T1000 (cell line): ENCODE measurements around the gene RNF157.

Experiments
- DNase-seq: peaks from one replicate; lab custom pipeline; 2025; ENCODE audit warnings: mixed read lengths; lab: John Stamatoyannopoulos, UW

Gene RNF157

DNA sequence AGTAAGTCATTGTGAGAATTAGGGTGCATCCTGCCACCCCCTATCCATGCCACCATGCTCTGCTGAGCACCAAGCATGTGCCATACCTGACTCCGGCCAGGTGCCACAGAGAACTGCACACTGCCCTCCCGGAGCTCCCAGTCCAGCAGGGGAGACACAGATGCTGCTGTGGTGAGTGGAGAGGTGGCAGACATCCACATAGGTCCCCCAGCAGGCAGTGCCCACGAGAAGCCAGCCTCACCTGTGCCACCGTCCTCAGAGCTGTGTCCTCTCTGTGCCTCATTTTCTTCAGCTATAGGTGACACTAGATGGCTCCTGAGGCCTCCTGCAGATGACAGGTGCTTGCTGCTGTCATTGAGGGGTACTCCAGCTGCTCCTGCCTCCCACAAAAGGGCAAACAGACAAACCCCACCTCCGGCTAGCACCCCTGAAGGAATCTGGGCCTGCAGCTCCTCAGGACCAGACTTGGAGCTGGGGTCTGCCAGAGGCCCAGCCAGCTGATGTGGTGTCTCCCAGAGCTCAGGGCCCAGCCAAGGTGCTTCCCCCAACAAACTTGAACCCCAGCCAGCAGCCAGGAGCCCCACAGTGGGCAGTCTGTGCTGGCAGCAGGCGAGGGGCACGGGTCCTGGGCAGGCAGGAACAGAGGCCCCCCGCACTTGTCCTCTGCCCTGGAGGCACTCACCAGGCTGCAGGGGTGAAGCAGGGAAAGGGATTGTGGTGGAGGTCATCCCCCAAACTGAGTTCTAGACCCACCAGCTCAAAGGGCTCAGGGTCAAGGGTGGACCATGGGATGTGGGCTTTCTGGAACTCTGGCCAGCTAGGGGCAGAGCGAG, 116.3 kb downstream of the RNF157 start:
- DNase-seq: no peak

DNA sequence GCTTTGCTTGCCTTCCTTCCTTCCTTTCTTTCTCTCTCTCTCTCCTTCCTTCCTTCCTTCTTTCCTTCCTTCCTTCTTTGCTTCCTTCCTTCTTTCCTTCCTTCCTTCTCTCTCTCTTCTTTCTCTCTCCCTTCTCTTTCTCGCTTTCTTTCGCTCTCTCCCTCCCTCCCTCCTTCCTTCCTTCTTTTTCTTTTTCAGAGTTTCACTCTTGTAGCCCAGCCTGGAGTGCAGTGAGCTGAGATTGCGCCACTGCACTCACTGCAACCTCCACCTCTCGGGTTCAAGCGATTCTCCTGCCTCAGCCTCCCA, 117.1 kb downstream of the RNF157 start:
- no peak for DNase-seq

DNA sequence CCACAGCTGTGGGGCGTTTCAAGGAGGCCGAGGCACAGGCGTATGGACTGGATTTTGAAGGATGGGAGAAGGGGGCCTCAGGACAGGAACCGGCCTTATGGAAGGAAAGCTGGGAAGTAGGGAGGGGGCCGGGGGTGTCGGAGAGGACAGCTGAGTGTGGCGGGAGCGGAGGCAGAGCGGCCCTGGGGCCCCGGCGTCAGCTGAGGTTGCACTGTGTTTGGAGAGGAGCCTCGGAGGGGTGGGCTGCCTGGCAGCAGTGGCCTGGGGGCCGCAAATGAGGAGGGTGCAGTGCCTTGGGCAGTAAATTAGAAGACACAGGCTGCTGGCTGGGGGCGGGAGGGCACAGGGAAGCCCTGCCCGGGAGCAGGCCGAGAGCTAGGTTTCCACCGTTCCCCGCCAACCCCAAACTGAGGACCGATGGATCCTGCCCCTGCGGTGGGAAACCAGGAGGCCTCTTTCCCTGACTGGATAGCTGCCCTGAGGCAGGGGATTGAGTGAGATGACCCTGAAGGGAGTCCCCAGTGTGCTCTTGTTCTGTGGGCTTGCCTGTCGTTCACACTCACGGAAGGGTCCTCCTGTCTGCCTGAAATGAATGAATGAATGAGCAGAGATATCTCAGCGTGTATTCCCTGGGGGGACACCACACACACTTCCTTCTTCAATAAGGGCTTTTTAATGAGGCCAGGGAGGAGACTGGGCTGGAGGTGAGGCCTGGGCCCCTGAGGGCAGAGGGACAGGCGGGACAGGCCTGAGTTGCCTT, 117.7 kb downstream of the RNF157 start:
- DNase-seq: no peak

DNA sequence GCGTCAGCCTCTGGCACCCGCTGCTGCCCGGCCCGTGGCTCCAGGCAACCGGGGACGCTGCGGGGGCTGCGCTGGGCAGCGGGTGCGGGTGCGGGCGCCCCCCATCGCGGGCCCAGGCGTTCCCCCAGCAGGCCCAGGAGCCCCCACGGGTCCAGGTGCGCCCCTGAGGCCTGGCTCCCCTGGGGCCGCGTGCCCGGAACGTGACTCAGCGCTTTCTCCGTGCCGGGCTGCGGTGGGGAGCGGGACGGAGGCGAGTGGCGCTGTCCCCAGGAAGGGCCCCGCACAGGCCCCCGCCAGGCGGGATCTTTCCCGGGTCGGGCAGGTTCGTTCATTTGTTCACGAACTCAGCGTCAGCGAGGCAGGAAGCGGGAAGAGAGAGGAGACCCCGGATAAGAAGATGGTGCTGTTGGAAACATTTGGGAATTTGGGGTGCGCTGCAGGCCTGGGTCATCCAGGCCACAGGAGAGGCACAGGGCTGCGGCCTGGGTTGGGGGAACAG, 118.3 kb downstream of the RNF157 start:
- no peak for DNase-seq

DNA sequence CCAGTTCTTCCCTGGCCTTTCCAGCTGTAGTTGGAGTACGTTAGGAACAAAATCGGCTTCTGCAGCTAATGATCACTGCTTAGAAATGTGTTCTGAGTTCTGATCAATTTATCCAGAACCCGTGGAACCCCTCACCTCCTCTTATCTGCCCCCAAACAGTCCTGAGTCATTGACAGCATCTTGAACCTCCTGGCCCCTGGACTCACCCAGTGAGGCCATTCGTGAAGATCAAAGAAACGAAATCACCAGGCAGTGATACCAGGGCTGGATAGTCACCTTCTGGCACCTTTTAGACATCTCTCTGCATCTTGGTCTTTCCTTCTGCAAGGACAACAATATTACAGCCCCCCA, 119.7 kb downstream of the RNF157 start:
- no peak for DNase-seq

DNA sequence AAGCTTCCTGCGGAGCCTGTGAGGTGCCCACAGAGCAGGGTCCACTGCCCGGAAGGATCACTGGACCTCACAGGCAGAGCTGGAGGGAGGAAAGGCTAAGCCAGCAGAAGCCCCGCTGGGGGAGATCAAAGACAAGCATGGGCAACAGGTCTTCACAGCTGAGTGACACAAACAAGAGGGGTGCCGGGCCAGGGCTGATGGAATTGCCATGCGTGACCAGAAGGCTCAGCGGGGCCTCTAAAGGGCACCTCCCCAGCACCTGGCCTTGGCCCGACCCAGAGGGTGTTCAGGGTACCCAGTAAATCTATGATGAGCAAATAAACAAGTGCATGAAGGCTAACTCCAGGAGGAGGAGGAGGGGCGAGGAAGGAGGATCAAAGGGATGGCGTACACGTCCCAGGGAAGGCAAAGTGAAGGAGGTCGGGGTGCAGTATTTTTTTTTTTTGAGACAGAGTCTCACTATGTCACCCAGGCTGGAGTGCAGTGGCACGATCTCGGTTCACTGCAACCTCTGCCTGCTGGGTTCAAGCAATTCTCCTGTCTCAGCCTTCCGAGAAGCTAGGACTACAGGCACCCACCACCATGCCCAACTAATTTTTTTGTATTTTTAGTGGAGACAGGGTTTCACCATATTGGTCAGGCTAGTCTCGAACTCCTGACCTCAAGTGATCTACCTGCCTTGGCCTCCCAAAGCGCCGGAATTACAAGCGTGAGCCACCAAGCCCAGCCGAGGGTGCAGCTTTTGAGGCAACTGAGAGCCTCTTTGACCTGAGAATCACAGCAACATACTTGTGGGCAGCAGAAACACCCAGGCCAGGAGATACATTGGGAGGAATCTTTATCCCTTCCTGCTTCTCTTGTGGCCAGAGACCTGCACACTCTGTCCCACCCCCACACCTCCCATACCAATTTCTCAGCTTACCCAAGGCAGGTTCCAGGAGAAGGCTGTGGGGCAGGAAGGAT, 120.6 kb downstream of the RNF157 start:
- no peak for DNase-seq

DNA sequence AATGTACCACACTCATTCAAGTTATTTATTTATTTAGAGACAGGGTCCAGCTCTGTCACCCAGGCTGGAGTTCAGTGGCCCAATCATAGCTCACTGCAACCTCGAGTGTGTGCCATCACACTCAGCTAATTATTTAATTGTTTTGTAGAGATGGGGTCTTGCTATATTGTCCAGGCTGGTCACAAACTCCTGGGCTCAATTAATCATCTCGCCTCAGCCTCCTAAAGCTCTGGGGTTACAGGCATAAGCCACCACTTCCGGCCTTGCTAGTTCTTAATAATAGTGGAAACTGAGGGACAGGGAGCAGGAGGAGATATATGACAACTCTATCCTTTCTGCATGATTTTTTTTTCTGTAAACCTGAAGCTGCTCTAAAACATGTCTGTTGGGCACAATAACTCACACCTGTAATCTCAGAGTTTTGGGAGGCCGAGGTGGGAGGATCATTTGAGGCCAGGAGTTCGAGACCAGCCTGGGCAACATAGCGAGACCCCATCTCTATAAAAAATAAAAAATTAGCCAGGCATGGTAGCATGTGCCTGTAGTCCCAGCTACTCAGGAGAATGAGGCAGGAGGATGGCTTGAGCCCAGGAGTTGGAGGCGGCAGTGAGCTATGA, 125.0 kb downstream of the RNF157 start:
- DNase-seq: no peak

DNA sequence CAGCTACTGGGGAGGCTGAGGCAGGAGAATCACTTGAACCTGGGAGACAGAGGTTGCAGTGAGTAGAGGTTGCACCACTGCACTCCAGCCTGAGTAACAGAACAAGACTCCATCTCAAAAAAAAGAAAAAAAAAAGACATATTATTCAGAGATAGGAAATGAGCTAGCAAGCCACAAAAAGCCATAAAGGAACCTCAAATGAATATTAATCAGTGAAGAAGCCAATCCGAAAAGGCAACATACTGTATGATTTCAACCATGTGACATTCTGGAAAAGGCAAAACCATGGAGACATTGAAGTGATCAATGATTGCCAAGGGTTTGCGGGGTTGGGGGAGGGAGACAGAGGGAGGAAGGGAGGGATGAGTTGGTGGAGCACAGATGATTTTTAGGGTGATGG, 128.3 kb downstream of the RNF157 start:
- no peak for DNase-seq

DNA sequence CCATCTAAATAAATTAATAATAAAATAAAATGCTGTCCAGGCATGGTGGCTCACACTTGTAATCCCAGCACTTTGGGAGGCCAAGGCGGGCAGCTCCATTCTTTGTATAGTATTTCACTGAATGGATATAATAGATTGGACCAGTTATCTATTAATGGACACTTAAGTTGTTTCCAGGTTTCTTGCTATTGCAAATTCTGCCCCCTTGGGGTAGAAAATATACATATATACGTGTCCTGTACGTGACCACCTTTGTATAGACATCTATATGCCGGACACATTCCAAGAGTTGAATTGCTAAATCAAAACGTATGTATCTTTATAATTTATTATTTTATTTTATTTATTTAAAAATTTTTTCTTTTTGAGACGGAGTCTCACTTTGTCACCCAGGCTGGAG, 132.8 kb downstream of the RNF157 start:
- DNase-seq: no peak

DNA sequence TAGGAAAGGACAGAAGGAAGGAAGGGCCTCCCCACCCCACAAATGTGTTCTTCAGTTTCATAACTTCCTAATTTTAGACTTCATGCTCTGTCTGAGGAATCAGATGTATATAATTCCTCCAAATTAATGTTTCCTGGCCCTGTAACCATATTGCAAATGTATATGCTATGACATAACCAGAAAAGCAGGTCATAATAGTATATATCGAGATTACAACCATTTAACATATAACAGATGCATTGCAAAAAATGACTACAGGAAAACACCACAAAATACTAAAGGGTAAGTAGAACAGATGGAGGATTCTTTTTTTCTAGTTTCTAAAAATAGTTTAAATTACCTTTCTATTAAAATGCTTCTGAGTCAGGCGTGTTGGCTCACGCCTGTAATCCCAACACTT, 133.6 kb downstream of the RNF157 start:
- no peak for DNase-seq

DNA sequence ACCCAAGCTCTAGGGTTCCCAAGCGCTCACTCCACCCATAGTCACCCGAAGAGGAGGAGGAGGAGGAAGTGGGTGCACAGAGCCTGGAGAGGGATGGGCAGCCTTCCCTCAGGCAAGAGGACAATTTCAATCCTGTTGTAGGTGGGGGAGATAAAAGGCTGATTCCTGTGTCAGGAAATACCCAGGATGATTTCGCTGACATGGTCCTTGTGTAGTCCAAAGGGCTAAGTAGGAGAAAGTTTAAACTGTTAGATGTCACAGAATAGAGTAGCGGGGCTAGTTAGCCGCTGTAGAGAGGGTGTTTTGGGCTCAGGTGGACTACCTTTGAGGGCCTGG, 135.4 kb downstream of the RNF157 start:
- DNase-seq: no peak

DNA sequence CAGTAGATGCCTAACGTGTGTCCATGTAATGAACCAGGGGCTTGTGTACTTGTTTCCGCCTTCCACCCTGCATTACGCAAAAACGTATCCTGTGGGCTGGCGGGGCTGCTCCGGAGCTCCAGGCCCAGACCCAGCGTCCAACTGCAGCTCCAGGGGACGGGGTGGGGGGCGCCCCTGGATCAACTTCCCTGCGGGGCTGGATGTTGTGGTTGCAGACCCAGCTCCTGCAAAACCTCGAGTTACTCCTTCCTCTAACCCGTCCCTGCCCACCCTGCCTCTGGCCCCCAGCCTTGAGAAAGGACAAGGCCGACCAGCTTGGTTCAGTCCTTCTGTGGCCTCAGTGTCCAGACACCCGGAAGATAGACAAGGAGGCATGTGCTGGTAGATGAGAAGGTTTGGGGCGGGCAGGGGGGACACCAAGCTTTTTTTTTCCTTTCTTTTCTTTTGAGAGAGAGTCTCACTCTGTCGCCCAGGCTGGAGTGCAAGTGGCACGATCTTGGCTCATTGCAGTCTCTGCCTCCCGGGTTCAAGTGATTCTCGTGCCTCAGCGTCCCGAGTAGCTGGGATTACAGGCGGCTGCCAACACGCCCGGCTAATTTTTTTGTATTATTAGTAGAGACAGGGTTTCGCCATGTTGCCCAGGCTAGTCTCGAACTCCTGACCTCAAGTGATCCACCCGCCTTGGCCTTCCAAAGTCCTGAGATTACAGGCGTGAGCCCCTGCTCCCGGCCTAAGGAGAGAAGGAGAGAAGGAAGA, 136.0 kb downstream of the RNF157 start:
- no peak for DNase-seq

DNA sequence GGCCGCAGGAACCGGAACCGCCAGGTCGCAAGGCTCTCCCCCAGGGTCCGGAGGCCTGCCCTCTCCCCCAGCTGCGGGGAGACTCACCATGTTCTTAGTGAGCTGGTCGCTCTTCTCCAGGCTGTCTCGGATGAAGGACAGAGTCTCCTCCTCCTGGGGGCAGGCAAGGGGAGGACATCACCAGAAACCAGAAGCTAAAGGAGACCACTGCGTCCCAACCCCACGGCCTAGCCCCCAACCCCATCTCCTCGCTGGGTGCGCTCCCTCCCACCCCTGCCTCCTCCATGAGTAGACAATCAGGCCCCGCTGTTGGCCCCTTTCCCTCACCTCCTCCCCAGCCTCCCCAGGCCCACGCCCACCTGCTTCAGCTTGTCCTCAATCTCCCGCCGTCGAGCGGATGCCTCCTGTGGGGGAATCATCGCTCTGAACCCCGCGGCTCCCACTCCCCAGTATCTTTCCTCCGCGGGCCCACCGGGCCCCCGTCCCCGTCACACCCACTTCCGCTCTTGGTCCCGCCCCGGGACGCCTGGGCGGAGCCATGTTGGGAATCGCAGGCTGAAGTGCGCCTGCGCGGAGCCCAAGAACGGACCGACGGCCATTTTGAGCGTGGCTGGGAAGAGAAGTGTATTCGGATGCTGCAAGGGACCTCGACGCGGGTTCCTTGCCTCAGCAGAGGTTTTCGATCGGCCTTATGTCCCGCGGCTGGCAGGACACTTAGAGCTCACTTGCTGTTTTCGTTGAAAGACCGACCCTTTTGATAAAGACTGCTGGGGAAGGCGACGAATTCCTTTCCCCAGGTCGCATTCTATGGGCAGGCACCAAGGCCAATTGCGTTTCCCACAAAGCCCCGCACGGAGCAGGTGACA, 136.8 kb downstream of the RNF157 start, which contains the start of gene EXOC7:
TSS of gene EXOC7 (minus strand) at position 514 of the 866 bp plus-strand sequence. CDS start at position 419, 95 bp downstream.
- peak; percentile 90 for DNase-seq

DNA sequence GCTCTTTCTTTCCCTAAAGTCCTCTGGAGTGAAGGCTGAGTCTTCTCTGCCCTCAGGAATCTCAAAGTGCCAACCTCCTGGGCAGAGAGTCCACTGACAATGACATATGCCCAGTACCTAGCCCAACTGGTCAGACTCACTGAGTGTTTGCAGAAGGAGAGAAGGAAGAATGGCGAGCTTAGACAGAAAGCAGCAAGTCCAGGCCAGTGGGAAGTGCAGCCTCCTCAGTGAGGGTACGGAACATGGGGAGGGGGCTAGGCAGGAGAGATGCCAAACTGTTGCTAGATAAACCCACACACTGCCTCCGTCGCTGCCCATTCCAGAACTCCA, 137.4 kb downstream of the RNF157 start:
- DNase-seq: no peak

DNA sequence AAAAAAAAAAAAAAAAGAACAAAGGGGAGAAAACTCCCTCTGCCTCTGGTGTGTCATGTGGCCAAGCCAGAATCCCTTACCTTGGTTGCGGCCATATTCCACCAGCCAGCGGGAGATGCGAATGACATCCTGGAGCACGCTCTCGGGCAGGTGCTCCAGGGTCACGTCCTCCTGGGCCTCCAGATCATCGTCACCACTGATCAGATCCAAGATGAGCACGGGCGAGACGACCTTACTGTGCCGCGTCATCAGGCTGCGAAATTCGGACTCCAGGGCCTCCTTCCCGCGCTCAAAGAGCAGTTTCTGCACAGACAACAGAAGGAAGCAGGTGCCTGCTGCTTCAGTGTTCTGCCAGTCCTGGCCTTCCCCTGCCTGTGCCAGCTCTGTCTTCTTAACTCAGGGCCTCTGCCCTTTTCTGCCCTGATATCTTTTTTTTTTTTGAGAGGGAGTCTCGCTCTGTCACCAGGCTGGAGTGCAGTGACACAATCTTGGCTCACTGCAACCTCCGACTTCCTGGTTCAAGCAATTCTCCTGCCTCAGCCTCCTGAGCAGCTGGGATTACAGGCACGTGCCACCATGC, 142.5 kb downstream of the RNF157 start:
- DNase-seq: no peak

DNA sequence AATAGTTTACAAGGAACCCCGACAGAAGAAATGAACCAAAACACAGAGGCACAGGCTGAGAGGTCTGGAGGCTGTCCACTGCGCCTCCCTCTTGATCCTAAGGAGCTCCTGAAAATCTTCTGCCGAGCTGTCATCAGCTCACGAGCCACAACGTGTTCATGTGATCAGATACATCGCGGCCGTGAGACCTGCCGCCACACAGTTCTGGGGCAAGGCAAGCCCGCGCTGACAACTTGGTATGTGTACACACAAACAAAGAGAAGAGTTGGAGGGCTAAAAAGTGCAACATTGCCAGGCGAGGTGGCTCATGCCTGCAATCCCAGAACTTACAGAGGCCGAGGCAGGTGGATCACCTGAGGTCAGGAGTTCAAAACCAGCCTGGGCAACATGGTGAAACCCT, 144.3 kb downstream of the RNF157 start:
- DNase-seq: no peak

DNA sequence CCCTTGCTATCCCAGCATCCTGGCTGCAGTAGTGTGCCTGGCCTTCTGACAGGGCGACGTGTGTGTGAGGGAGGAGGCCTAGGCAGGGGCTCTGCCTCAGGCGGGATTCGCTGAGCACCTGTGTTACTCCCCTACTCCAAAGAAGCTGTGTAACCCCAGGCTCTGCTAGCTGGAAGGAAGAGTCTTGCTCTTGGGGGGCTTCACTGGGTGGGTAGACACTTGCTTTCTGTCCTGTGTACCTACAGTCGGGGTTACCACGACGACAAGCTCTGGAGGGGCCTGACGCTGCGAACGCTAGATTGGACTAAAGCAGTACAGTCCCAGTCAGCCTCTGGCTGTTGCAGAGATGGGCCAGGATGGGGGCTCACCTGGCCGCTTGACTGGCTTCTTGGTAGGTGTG, 146.2 kb downstream of the RNF157 start:
- DNase-seq: no peak

DNA sequence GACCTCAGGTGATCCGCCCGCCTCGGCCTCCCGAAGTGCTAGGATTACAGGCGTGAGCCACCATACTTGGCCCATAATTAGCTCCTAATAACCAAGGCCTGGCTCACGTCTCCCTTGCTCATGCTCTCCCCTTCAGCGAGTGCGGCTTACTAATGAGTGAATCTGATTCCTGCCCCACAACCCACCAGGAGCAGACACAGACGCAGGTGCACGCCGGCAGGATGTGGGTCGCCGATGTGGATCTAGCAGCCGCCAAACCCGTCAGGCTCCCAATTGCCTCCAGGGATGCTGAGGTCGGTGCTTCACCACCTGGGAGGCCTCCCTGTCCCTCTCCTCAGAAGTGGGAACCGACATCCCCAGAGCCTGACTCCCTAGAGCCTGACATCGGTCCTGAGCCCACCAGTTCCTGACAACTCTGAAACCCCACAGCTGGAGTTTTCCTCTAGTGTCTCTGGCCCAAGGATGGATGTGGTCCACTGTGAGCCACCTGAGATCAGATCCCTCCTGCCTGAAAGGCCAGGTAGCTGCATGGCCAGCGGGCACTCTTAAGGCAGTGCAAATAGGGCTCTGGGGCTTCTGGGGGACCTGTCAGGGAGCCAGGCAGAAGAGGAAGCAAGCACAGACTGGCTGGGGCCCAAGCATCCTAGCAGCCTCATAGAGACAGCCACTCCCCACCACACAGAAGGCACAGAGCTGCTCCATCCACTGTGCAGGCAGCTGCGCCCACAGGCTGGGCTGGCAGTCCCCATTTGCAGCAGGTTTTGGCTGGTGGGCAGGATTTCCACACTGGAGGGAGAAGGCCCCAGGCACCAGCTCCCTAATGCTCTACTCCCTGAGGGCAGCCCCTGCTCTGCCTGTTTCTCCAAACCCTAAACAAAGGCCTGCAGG, 147.5 kb downstream of the RNF157 start:
- DNase-seq: no peak
